SK-N-SH (cell line): ENCODE data around the gene ACTR2. TPM values are rescaled to one million over a fixed set of nuclear protein-coding genes. Genes with fewer than 3 reads are reported as not detected.
"Not testable (repeated sequence)": the region's sequence is repeated elsewhere in the genome, so short reads cannot be mapped to it uniquely, and the experiment has no call there.

Experiments used
- CTCF ChIA-PET: fragments of 300-600, 350-600 bp; formaldehyde crosslinking; extraction: SDS; loops from one replicate; lab custom pipeline; 2021; lab: Yijun Ruan, JAX
- POLR2A ChIA-PET: fragments of 350-600 bp; sonication (Branson Sonifier 250); formaldehyde crosslinking; extraction: SDS; loops from one replicate; lab custom pipeline; 2020; ENCODE audit warnings: antibody characterized with exemption, inconsistent platforms; lab: Yijun Ruan, JAX
- DNase-seq: peaks from one replicate; pipeline ENCODE4 v3.0.0; 2012
- H2AFZ ChIP-seq: fragments of 200-600 bp; sonication (generic); 2 replicates; pipeline ENCODE4 v1.8.1; 2016; ENCODE audit warnings: antibody characterized with exemption, mild to moderate bottlenecking, low read depth
- H3F3A ChIP-seq: fragments of 200-600 bp; sonication (generic); replicated peaks from 2 replicates; pipeline ENCODE3; 2016; ENCODE audit warnings: antibody characterized with exemption, mild to moderate bottlenecking; ENCODE audit not compliant: insufficient read depth
- H3K27ac ChIP-seq, 2 experiments: fragments of 200-500 bp in 1 of 2; fragments of 200-600 bp in 1 of 2; sonication (Bioruptor generic) in 1 of 2; sonication (generic), shearing (Covaris generic) in 1 of 2; 2 replicates each; pipeline versions ENCODE4 v1.5.1 to v1.6.1; 2014 to 2016; ENCODE audit warnings: low read depth in 2 of 2, inconsistent platforms in 1 of 2, low read length in 1 of 2, mild to moderate bottlenecking in 1 of 2, mixed read lengths in 1 of 2
- H3K27me3 ChIP-seq: fragments of 200-600 bp; sonication (generic), shearing (Covaris generic); 2 replicates; pipeline ENCODE4 v1.6.1; 2016; ENCODE audit warnings: mixed run types; ENCODE audit not compliant: insufficient read depth
- H3K36me3 ChIP-seq, 2 experiments: fragments of 200-500 bp in 1 of 2; fragments of 200-600 bp in 1 of 2; sonication (Bioruptor generic) in 1 of 2; sonication (generic) in 1 of 2; replicated peaks in 1 of 2; 2 replicates each; pipeline versions ENCODE3 to v1.5.1; 2014 to 2016; ENCODE audit warnings: low read length in 1 of 2, mild to moderate bottlenecking in 1 of 2; ENCODE audit not compliant: insufficient read depth in 2 of 2, control insufficient read depth in 1 of 2
- H3K4me1 ChIP-seq, 2 experiments: fragments of 200-500 bp in 1 of 2; fragments of 200-600 bp in 1 of 2; sonication (Bioruptor generic) in 1 of 2; sonication (generic), shearing (Covaris generic) in 1 of 2; 2 replicates each; pipeline versions ENCODE4 v1.5.1 to v1.6.1; 2014 to 2016; ENCODE audit warnings: low read depth in 1 of 2, low read length in 1 of 2, mixed run types in 1 of 2; ENCODE audit not compliant: insufficient read depth in 2 of 2, control insufficient read depth in 1 of 2
- H3K4me2 ChIP-seq: fragments of 200-600 bp; sonication (generic), shearing (Covaris generic); 2 replicates; pipeline ENCODE4 v1.6.1; 2017; ENCODE audit warnings: mixed run types
- H3K4me3 ChIP-seq, 2 experiments: fragments of 200-500 bp in 1 of 2; fragments of 200-600 bp in 1 of 2; sonication (Bioruptor generic) in 1 of 2; sonication (generic), shearing (Covaris generic) in 1 of 2; 2 replicates each; pipeline versions ENCODE4 v1.5.1 to v1.8.1; 2014 to 2016; ENCODE audit warnings: low read depth in 2 of 2, inconsistent platforms in 1 of 2, low read length in 1 of 2, mild to moderate bottlenecking in 1 of 2, mixed read lengths in 1 of 2, moderate library complexity in 1 of 2
- H3K79me2 ChIP-seq: fragments of 200-600 bp; sonication (generic); 2 replicates; pipeline ENCODE4 v1.8.1; 2017; ENCODE audit warnings: mild to moderate bottlenecking; ENCODE audit not compliant: insufficient read depth
- H3K9ac ChIP-seq: fragments of 200-600 bp; sonication (generic); 2 replicates; pipeline ENCODE4 v1.6.1; 2017; ENCODE audit warnings: mixed run types
- H3K9me2 ChIP-seq: fragments of 200-600 bp; sonication (generic); 2 replicates; pipeline ENCODE4 v1.6.1; 2017; ENCODE audit warnings: mixed run types
- H3K9me3 ChIP-seq: fragments of 200-600 bp; sonication (generic); 2 replicates; pipeline ENCODE4 v1.6.1; 2017; ENCODE audit warnings: mixed run types, mild to moderate bottlenecking, moderate library complexity
- H4K20me1 ChIP-seq: fragments of 200-600 bp; sonication (generic); 2 replicates; pipeline ENCODE4 v1.6.1; 2017; ENCODE audit warnings: mild to moderate bottlenecking, mixed run types; ENCODE audit not compliant: insufficient read depth
- EP300 ChIP-seq, 2 experiments: IDR thresholded peaks; 2 replicates each; pipeline versions ENCODE4 v1.4.0 to v1.6.1; 2012; ENCODE audit warnings: borderline replicate concordance in 1 of 2, low read depth in 1 of 2, low read length in 1 of 2
- EZH2phosphoT487 ChIP-seq: fragments of 200-600 bp; sonication (generic); IDR thresholded peaks from 2 replicates; pipeline ENCODE4 v1.6.1; 2017; ENCODE audit warnings: low read depth, mixed run types, mild to moderate bottlenecking, antibody characterized with exemption, moderate library complexity, borderline replicate concordance
- JUND ChIP-seq: IDR thresholded peaks from 2 replicates; pipeline ENCODE4 v1.4.0; 2012
- MXI1 ChIP-seq: IDR thresholded peaks from 2 replicates; pipeline ENCODE4 v1.6.1; 2012; ENCODE audit warnings: mild to moderate bottlenecking, low read depth, low read length, improper control_type of control experiment
- NFIC ChIP-seq: IDR thresholded peaks from 2 replicates; pipeline ENCODE4 v1.4.0; 2012; ENCODE audit warnings: borderline replicate concordance
- RCOR1 ChIP-seq: fragments of 150-350 bp; IDR thresholded peaks from 2 replicates; pipeline ENCODE4 v1.6.1; 2017; ENCODE audit warnings: antibody characterized with exemption, low read length
- RFX5 ChIP-seq: IDR thresholded peaks from 2 replicates; pipeline ENCODE4 v1.6.1; 2012; ENCODE audit warnings: mild to moderate bottlenecking, improper control_type of control experiment, low read length
- RXRA ChIP-seq: IDR thresholded peaks from 2 replicates; pipeline ENCODE4 v1.4.0; 2012; ENCODE audit warnings: low read depth, mild to moderate bottlenecking, borderline replicate concordance
- SMC3 ChIP-seq: IDR thresholded peaks from 2 replicates; pipeline ENCODE4 v1.6.1; 2012; ENCODE audit warnings: low read depth, low read length, improper control_type of control experiment
- TCF12 ChIP-seq: IDR thresholded peaks from 2 replicates; pipeline ENCODE4 v1.4.0; 2012
- WGBS: methylation state at CpG from one replicate; pipeline ENCODE4 v1.1.6; 2017; ENCODE audit warnings: low lambda C conversion rate; 5-methylcytosine and 5-hydroxymethylcytosine counted together
- polyA plus RNA-seq, 3 experiments: library from polyadenylated mRNA; depleted of rRNA; stranded (reverse); fragments of >200 nt; gene quantifications; 2 replicates each; pipeline ENCODE4 v1.2.3, GENCODE V29; 2012
- TF ChIP-seq, protein P1 (sequence below): fragments of 150-350 bp; IDR thresholded peaks from 2 replicates; pipeline ENCODE4 v1.6.1; 2017; ENCODE audit warnings: antibody characterized with exemption, low read length, low read depth, borderline replicate concordance
- TF ChIP-seq, protein P2 (sequence below): IDR thresholded peaks from 2 replicates; pipeline ENCODE4 v1.4.0; 2012; ENCODE audit warnings: low read depth
- TF ChIP-seq, protein P3 (sequence below): IDR thresholded peaks from 2 replicates; pipeline ENCODE4 v1.4.0; 2012; ENCODE audit warnings: low read depth, borderline replicate concordance
- TF ChIP-seq, protein P4 (sequence below): fragments of 150-350 bp; IDR thresholded peaks from 2 replicates; pipeline ENCODE4 v1.6.1; 2016; ENCODE audit warnings: mild to moderate bottlenecking, low read depth, low read length
- TF ChIP-seq, protein P5 (sequence below): IDR thresholded peaks from 2 replicates; pipeline ENCODE4 v1.4.0; 2012; ENCODE audit warnings: low read depth, borderline replicate concordance
- TF ChIP-seq, protein P6 (sequence below): IDR thresholded peaks from 2 replicates; pipeline ENCODE4 v1.6.1; 2012; ENCODE audit warnings: mild to moderate bottlenecking, low read depth, low read length, moderate library complexity

The ACTR2 gene
- polyA plus RNA-seq, 1 of the 3 experiments (the other 2 are of a cell fraction) = 53.0 TPM

DNA sequence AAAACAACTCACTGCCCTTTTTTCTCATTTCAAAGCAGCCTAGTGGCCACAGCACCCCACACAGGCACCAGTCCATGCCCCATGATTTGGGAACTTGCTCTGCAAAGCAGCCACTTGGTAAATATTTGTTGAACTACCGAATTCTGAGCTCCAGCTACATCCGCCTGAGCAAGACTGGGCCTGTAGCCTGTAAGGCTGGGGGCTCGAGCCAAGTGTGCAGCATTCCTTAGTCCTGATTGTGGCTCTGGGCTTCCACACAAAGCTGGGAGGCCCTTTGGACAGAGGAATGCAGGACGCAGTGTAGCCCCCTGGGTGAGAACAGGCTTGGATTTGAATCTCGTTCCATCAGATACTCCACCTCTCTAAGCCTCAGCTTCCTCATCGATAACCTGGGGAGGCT, 88.4 kb downstream of the ACTR2 start:
- no peak for TF ChIP-seq RFX5
- no peak for TF ChIP-seq SMC3
- TF ChIP-seq, protein P1, sequence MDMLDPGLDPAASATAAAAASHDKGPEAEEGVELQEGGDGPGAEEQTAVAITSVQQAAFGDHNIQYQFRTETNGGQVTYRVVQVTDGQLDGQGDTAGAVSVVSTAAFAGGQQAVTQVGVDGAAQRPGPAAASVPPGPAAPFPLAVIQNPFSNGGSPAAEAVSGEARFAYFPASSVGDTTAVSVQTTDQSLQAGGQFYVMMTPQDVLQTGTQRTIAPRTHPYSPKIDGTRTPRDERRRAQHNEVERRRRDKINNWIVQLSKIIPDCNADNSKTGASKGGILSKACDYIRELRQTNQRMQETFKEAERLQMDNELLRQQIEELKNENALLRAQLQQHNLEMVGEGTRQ = no peak
- TF ChIP-seq, protein P2, sequence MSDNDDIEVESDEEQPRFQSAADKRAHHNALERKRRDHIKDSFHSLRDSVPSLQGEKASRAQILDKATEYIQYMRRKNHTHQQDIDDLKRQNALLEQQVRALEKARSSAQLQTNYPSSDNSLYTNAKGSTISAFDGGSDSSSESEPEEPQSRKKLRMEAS = no peak
- no peak for TF ChIP-seq EZH2phosphoT487
- TF ChIP-seq TCF12 = no peak
- TF ChIP-seq JUND = no peak
- no peak for TF ChIP-seq MXI1
- TF ChIP-seq RXRA = no peak
- TF ChIP-seq NFIC = no peak
- TF ChIP-seq, protein P3, sequence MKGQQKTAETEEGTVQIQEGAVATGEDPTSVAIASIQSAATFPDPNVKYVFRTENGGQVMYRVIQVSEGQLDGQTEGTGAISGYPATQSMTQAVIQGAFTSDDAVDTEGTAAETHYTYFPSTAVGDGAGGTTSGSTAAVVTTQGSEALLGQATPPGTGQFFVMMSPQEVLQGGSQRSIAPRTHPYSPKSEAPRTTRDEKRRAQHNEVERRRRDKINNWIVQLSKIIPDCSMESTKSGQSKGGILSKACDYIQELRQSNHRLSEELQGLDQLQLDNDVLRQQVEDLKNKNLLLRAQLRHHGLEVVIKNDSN = no peak
- TF ChIP-seq, protein P4, sequence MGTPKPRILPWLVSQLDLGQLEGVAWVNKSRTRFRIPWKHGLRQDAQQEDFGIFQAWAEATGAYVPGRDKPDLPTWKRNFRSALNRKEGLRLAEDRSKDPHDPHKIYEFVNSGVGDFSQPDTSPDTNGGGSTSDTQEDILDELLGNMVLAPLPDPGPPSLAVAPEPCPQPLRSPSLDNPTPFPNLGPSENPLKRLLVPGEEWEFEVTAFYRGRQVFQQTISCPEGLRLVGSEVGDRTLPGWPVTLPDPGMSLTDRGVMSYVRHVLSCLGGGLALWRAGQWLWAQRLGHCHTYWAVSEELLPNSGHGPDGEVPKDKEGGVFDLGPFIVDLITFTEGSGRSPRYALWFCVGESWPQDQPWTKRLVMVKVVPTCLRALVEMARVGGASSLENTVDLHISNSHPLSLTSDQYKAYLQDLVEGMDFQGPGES = no peak
- TF ChIP-seq, protein P5, sequence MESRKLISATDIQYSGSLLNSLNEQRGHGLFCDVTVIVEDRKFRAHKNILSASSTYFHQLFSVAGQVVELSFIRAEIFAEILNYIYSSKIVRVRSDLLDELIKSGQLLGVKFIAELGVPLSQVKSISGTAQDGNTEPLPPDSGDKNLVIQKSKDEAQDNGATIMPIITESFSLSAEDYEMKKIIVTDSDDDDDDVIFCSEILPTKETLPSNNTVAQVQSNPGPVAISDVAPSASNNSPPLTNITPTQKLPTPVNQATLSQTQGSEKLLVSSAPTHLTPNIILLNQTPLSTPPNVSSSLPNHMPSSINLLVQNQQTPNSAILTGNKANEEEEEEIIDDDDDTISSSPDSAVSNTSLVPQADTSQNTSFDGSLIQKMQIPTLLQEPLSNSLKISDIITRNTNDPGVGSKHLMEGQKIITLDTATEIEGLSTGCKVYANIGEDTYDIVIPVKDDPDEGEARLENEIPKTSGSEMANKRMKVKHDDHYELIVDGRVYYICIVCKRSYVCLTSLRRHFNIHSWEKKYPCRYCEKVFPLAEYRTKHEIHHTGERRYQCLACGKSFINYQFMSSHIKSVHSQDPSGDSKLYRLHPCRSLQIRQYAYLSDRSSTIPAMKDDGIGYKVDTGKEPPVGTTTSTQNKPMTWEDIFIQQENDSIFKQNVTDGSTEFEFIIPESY = no peak
- TF ChIP-seq RCOR1 = no peak
- no peak for TF ChIP-seq EP300 (IDR thresholded peaks at IDR 0.05; ENCODE audit: borderline replicate concordance in 1 of 2, low read depth in 1 of 2, low read length in 1 of 2)
- TF ChIP-seq, protein P6, sequence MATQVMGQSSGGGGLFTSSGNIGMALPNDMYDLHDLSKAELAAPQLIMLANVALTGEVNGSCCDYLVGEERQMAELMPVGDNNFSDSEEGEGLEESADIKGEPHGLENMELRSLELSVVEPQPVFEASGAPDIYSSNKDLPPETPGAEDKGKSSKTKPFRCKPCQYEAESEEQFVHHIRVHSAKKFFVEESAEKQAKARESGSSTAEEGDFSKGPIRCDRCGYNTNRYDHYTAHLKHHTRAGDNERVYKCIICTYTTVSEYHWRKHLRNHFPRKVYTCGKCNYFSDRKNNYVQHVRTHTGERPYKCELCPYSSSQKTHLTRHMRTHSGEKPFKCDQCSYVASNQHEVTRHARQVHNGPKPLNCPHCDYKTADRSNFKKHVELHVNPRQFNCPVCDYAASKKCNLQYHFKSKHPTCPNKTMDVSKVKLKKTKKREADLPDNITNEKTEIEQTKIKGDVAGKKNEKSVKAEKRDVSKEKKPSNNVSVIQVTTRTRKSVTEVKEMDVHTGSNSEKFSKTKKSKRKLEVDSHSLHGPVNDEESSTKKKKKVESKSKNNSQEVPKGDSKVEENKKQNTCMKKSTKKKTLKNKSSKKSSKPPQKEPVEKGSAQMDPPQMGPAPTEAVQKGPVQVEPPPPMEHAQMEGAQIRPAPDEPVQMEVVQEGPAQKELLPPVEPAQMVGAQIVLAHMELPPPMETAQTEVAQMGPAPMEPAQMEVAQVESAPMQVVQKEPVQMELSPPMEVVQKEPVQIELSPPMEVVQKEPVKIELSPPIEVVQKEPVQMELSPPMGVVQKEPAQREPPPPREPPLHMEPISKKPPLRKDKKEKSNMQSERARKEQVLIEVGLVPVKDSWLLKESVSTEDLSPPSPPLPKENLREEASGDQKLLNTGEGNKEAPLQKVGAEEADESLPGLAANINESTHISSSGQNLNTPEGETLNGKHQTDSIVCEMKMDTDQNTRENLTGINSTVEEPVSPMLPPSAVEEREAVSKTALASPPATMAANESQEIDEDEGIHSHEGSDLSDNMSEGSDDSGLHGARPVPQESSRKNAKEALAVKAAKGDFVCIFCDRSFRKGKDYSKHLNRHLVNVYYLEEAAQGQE = no peak
- H3K4me1 ChIP-seq = peaks cover 0 to 13% of the 10 kb centered on the region in 2 experiments; a peak in 2 of 4 replicates
- peaks cover 9% of the 10 kb centered on the region; the same call in 1 of the 2 replicates for H4K20me1 ChIP-seq
- no peaks in the 10 kb centered on the region for H3K27me3 ChIP-seq
- no peak for DNase-seq
- H3K4me3 ChIP-seq = no peak overlapping the region
- WGBS = 94% methylated on average over 5 of the region's 6 CpGs
- H3K9ac ChIP-seq = no peak overlapping the region
- H3K79me2 ChIP-seq = peaks cover 33% of the 10 kb centered on the region
- no peaks in the 10 kb centered on the region for H3K9me2 ChIP-seq
- H3K4me2 ChIP-seq = no peak overlapping the region
- H3K36me3 ChIP-seq = peaks cover 40 to 47% of the 10 kb centered on the region in 2 experiments
- no peaks in the 10 kb centered on the region for H3K9me3 ChIP-seq
- H3K27ac ChIP-seq = no peak overlapping the region; a peak in 1 of 4 replicates
- H2AFZ ChIP-seq = no peak overlapping the region
- peaks cover 11% of the 10 kb centered on the region for H3F3A ChIP-seq
- ChIA-PET CTCF (interaction anchor here (0.7 to 0.8 kb wide), 2 partner anchors 12 to 122 kb away, joined by 3 read pairs; no protein-coding TSS in a partner anchor), POLR2A (no interaction called here)

DNA sequence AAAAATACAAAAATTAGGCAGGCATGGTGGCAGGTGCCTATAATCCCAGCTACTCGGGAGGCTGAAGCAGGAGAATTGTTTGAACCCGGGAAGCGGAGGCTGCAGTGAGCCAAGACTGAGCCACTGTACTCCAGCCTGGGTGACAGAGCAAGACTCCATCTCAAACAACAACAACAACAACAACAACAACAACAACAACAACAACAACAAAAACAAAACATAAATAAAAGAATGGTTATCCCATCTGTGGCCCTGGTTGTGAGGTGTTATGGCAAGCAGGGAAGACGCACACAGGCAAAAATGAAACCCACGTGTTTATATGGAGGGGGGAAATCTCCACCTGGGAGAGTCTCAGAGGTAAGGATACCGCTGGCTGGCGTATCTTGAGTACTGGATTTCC, 89.7 kb downstream of the ACTR2 start:
- DNase-seq, CTCF ChIA-PET, H3K9me3 ChIP-seq, H3K4me3 ChIP-seq, POLR2A ChIA-PET, H3K27me3 ChIP-seq, H3K9me2 ChIP-seq, H3K27ac ChIP-seq, H2AFZ ChIP-seq, H3K9ac ChIP-seq, H4K20me1 ChIP-seq, H3K4me2 ChIP-seq: not testable (repeated sequence)
- WGBS = 100% methylated on average over 7 of the region's 7 CpGs
- Histone ChIP-seq H3K36me3 (peaks cover 32 to 34% of the 10 kb centered on the region in 2 experiments), H3K4me1 (peaks cover 0 to 13% of the 10 kb centered on the region in 2 experiments; a peak in 2 of 4 replicates), H3K79me2 (peaks cover 38% of the 10 kb centered on the region), H3F3A (peaks cover 19% of the 10 kb centered on the region)
